B cell (primary cell): ENCODE data around the gene SAFB. TPM values are rescaled to one million over a fixed set of nuclear protein-coding genes. Genes with fewer than 3 reads are reported as not detected.

Experiments used
- ATAC-seq: fragments of 200-7000 bp; cut with Tn5 transposase; one replicate; pipeline ENCODE4 v1.10.0; 2021; ENCODE audit warnings: low read depth, mild to moderate bottlenecking, moderate number of reproducible peaks, moderate library complexity
- CTCF ChIA-PET: fragments of 350-600 bp; sonication (Branson Sonifier 250); formaldehyde crosslinking; loops from one replicate; lab custom pipeline; 2021; ENCODE audit warnings: antibody characterized with exemption, inconsistent platforms; lab: Charles Lee
- POLR2A ChIA-PET: fragments of 350-600 bp; sonication (Branson Sonifier 250); formaldehyde crosslinking; loops from one replicate; lab custom pipeline; 2021; ENCODE audit warnings: antibody characterized with exemption; lab: Charles Lee
- DNase-seq: peaks from one replicate; pipeline ENCODE4 v3.0.0; 2013
- H2AFZ ChIP-seq: 2 replicates; pipeline ENCODE4 v1.6.1; 2012; ENCODE audit warnings: mild to moderate bottlenecking, low read depth, low read length; ENCODE audit not compliant: insufficient read depth, poor library complexity, severe bottlenecking
- H3K27ac ChIP-seq, 2 donors: 1 replicate in 1 of 2; 2 replicates in 1 of 2; pipeline ENCODE4 v1.5.1; 2012 to 2013; ENCODE audit warnings: low read length in 2 of 2, mild to moderate bottlenecking in 2 of 2, moderate library complexity in 1 of 2
- H3K27me3 ChIP-seq, 4 experiments: fragments of 200-600 bp in 1 of 4; sonication (generic) in 1 of 4; replicated peaks in 1 of 4; 1 replicate in 2 of 4; 2 replicates in 2 of 4; pipeline versions ENCODE4 v1.6.1 to v1.7.0; 2013 to 2016; ENCODE audit warnings: low read length in 3 of 4, mild to moderate bottlenecking in 2 of 4, mixed read lengths in 1 of 4, moderate library complexity in 1 of 4; ENCODE audit not compliant: insufficient read depth in 4 of 4, control insufficient read depth in 3 of 4; ENCODE audit errors: control extremely low read depth in 1 of 4
- H3K36me3 ChIP-seq, 2 experiments: replicated peaks in 1 of 2; 1 replicate in 1 of 2; 2 replicates in 1 of 2; pipeline versions ENCODE4 v1.6.1 to v1.7.1; 2013; ENCODE audit warnings: low read length in 1 of 2; ENCODE audit not compliant: insufficient read depth in 2 of 2, control insufficient read depth in 1 of 2; ENCODE audit errors: control extremely low read depth in 1 of 2, extremely low read depth in 1 of 2
- H3K4me1 ChIP-seq, 2 donors: fragments of 200-600 bp in 1 of 2; sonication (generic) in 1 of 2; 1 replicate in 1 of 2; 2 replicates in 1 of 2; pipeline versions ENCODE4 v1.5.1 to v1.6.1; 2013 to 2017; ENCODE audit warnings: low read length in 2 of 2; ENCODE audit not compliant: control insufficient read depth in 2 of 2, insufficient read depth in 2 of 2
- H3K4me2 ChIP-seq: replicated peaks from 2 replicates; pipeline ENCODE3; 2012; ENCODE audit warnings: mild to moderate bottlenecking, low read depth, low read length; ENCODE audit not compliant: poor library complexity, severe bottlenecking
- H3K4me3 ChIP-seq, 5 experiments: fragments of 200-600 bp in 1 of 5; sonication (generic) in 1 of 5; 1 replicate in 3 of 5; 2 replicates in 2 of 5; pipeline versions ENCODE4 v1.5.1 to v1.7.0; 2011 to 2016; ENCODE audit warnings: low read length in 4 of 5, mild to moderate bottlenecking in 4 of 5, low read depth in 2 of 5, control low read depth in 1 of 5, moderate library complexity in 1 of 5; ENCODE audit not compliant: insufficient read depth in 1 of 5; ENCODE audit errors: control extremely low read depth in 1 of 5, extremely low read depth in 1 of 5
- H3K79me2 ChIP-seq: fragments of 200-600 bp; sonication (generic); one replicate; pipeline ENCODE4 v1.6.0; 2016; ENCODE audit warnings: low read length; ENCODE audit not compliant: control insufficient read depth, insufficient read depth
- H3K9ac ChIP-seq: fragments of 200-600 bp; sonication (generic); 2 replicates; pipeline ENCODE4 v1.6.1; 2017; ENCODE audit warnings: mild to moderate bottlenecking, low read length, moderate library complexity
- H3K9me3 ChIP-seq, 3 donors: one replicate each; pipeline versions ENCODE4 v1.6.1 to v1.7.1; 2013; ENCODE audit warnings: low read length in 2 of 3; ENCODE audit not compliant: control insufficient read depth in 2 of 3, insufficient read depth in 1 of 3; ENCODE audit errors: control extremely low read depth in 1 of 3
- H4K20me1 ChIP-seq: 2 replicates; pipeline ENCODE4 v1.6.0; 2012; ENCODE audit warnings: mild to moderate bottlenecking, low read length; ENCODE audit not compliant: insufficient read depth, control insufficient read depth, poor library complexity, severe bottlenecking
- H3K27ac Mint-ChIP-seq: one replicate; pipeline ENCODE4 v1.8.0; 2021; ENCODE audit warnings: mixed read lengths
- H3K27me3 Mint-ChIP-seq: one replicate; pipeline ENCODE4 v1.8.0; 2021; ENCODE audit warnings: mixed read lengths
- H3K4me1 Mint-ChIP-seq: one replicate; pipeline ENCODE4 v1.8.0; 2021; ENCODE audit warnings: mixed read lengths
- H3K4me3 Mint-ChIP-seq: one replicate; pipeline ENCODE4 v1.8.0; 2021; ENCODE audit warnings: mixed read lengths
- H3K9me3 Mint-ChIP-seq: one replicate; pipeline ENCODE4 v1.8.0; 2022; ENCODE audit warnings: mixed read lengths; ENCODE audit not compliant: insufficient read depth
- EZH2 ChIP-seq: IDR thresholded peaks from 2 replicates; pipeline ENCODE4 v1.6.1; 2012; ENCODE audit warnings: borderline replicate concordance, low read depth, mild to moderate bottlenecking, moderate library complexity, low read length; ENCODE audit not compliant: insufficient read depth, poor library complexity, severe bottlenecking
- WGBS: methylation state at CpG from one replicate; pipeline ENCODE4 v1.1.5; 2013; ENCODE audit warnings: missing lambda C conversion rate; ENCODE audit not compliant: insufficient coverage; 5-methylcytosine and 5-hydroxymethylcytosine counted together
- intact Hi-C: fragments of 100-400 bp; cut with micrococcal nuclease; formaldehyde crosslinking; loops from one replicate; pipeline ENCODE4 v1.10.0; 2022
- polyA plus RNA-seq: library from polyadenylated mRNA; depleted of rRNA; stranded (reverse); fragments of >200 nt; gene quantifications from 2 replicates; pipeline ENCODE4 v1.2.3, GENCODE V29; 2012
- total RNA-seq, 2 donors: library from RNA; stranded (reverse); fragments of 120-200 nt in 1 of 2; gene quantifications; 1 replicate in 1 of 2; 2 replicates in 1 of 2; pipeline versions ENCODE4 v1.2.3 to v1.2.4, GENCODE V29; 2013 to 2022
- TF ChIP-seq, protein P1 (sequence below): fragments of 200-600 bp; IDR thresholded peaks from one replicate; pipeline ENCODE4 v1.8.0; 2022; ENCODE audit warnings: antibody characterized with exemption, mild to moderate bottlenecking

Gene SAFB
- total and polyA plus RNA-seq, 2 donors (not counting 1 experiment from before 2014, with no cell fraction given): 91.0 to 221 TPM

DNA sequence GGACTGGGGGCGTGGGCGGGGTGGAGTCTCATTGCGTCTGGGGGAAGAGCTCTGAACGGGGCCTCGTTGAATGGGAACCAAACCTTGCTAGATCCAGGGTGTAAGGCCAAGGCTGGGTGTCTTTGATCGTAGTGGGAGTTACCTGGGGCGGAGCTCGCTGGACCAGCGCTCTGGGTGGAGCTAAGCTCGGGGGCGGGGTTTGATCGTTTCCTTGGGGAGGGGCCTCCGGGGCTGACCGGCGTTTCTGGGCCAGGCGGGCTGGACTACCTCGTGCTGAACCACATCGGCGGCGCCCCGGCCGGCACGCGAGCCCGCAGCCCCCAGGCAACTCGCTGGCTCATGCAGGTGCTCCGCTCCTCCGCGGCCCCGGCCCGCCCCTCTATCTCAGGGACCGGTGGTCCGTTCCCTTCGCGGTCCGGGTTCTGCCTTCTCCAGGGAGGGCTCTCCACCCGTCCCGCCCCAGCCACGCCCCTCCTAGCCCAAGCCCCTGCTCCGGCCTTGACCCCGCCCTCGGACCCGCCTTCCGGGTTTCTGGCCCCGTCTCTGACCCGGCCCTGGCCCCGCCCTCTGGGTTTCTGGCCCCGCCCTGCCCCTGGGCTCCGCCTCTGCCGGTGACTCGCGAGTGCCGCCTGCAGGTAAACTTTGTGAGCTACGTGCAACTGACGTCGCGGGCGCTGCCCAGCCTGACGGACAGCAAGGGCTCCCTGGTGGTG, 63.9 kb downstream of the SAFB start:
- Mint-ChIP-seq H3K9me3 (no peaks in the 10 kb centered on the region), H3K4me1 (peaks cover 38% of the 10 kb centered on the region), H3K27ac (peak overlapping the region; percentile 92), H3K27me3 (no peaks in the 10 kb centered on the region), H3K4me3 (peak overlapping the region; percentile 93)
- Histone ChIP-seq H3K79me2 (peaks cover 16% of the 10 kb centered on the region), H3K27me3 (no peaks in the 10 kb centered on the region), H3K27ac (peak overlapping the region; percentile 56 to 76), H3K4me1 (peaks cover 12 to 35% of the 10 kb centered on the region in 2 donors), H3K9me3 (peaks cover 0 to 12% (median 0%) of the 10 kb centered on the region in 3 donors), H2AFZ (peak overlapping the region; percentile 80), H4K20me1 (peaks cover 16% of the 10 kb centered on the region), H3K36me3 (peaks cover 0 to 5% of the 10 kb centered on the region in 2 experiments), H3K4me2 (peak overlapping the region; percentile 83), H3K9ac (peak overlapping the region; percentile 70), H3K4me3 (peak overlapping the region in 4 of 5 experiments; percentile 44 to 71 (median 68))
- intact Hi-C loops: loop anchor here (5.0 to 10.0 kb wide), 2 partner anchors 1660 to 1922 kb away; partner anchors contain the start of genes APBA3, ARHGEF18 and MRPL54
- peak; percentile 96 for DNase-seq
- POLR2A ChIA-PET: interaction anchor here (0.5 to 1.9 kb wide), 7 partner anchors 9 to 1925 kb away, joined by 3 to 13 read pairs (median 5); partner anchors contain the start of genes LONP1, SAFB and SAFB2
- CTCF ChIA-PET: interaction anchor here (0.6 to 2.2 kb wide), 11 partner anchors 11 to 746 kb away, joined by 3 to 10 read pairs (median 3); partner anchors contain the start of genes CATSPERD, LONP1, SAFB and SAFB2
- TF ChIP-seq EZH2: no peak
- TF ChIP-seq, protein P1, sequence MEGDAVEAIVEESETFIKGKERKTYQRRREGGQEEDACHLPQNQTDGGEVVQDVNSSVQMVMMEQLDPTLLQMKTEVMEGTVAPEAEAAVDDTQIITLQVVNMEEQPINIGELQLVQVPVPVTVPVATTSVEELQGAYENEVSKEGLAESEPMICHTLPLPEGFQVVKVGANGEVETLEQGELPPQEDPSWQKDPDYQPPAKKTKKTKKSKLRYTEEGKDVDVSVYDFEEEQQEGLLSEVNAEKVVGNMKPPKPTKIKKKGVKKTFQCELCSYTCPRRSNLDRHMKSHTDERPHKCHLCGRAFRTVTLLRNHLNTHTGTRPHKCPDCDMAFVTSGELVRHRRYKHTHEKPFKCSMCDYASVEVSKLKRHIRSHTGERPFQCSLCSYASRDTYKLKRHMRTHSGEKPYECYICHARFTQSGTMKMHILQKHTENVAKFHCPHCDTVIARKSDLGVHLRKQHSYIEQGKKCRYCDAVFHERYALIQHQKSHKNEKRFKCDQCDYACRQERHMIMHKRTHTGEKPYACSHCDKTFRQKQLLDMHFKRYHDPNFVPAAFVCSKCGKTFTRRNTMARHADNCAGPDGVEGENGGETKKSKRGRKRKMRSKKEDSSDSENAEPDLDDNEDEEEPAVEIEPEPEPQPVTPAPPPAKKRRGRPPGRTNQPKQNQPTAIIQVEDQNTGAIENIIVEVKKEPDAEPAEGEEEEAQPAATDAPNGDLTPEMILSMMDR: peak; percentile 76
- peak; percentile 75 for ATAC-seq
- WGBS: under 1% methylated on average over 59 of the region's 59 CpGs
